K562 (cell line): ENCODE data around the gene RNF167. TPM values are rescaled to one million over a fixed set of nuclear protein-coding genes. Genes with fewer than 3 reads are reported as not detected.

ENCODE experiments used
- CREBBP ChIP-seq: IDR thresholded peaks from one replicate; pipeline ENCODE4 v1.6.1; 2012; ENCODE audit warnings: low read depth, mild to moderate bottlenecking, control low read depth, inconsistent platforms, low read length
- DIDO1 ChIP-seq: fragments of 450-650 bp; IDR thresholded peaks from 2 replicates; pipeline ENCODE4 v1.6.1; 2016; ENCODE audit warnings: low read depth, missing biosample characterization, missing genetic modification characterization
- HCFC1 ChIP-seq: IDR thresholded peaks from 2 replicates; pipeline ENCODE4 v1.6.1; 2012; ENCODE audit warnings: low read depth, low read length, improper control_type of control experiment
- HDAC8 ChIP-seq: fragments of 450-650 bp; IDR thresholded peaks from 2 replicates; pipeline ENCODE4 v1.6.1; 2016; ENCODE audit warnings: mild to moderate bottlenecking, missing genetic modification characterization, moderate library complexity, missing compliant biosample characterization
- HSF4 ChIP-seq: fragments of 250-450 bp; sonication (Bioruptor Pico); IDR thresholded peaks from 2 replicates; pipeline ENCODE4 v2.1.2; 2022; ENCODE audit warnings: mild to moderate bottlenecking, moderate library complexity, borderline replicate concordance
- LARP7 ChIP-seq: fragments of 450-650 bp; IDR thresholded peaks from 2 replicates; pipeline ENCODE4 v1.6.1; 2016
- MBD1 ChIP-seq: fragments of 250-450 bp; sonication (Bioruptor Pico); IDR thresholded peaks from 2 replicates; pipeline ENCODE4 v1.8.0; 2022; ENCODE audit warnings: inconsistent platforms
- MEF2D ChIP-seq: conservative IDR thresholded peaks from 2 replicates; pipeline ENCODE4 v1.6.1; 2016; ENCODE audit warnings: low read depth, missing genetic modification characterization, missing compliant biosample characterization
- NFXL1 ChIP-seq: fragments of 450-650 bp; formaldehyde crosslinking; IDR thresholded peaks from 2 replicates; pipeline ENCODE4 v1.4.0; 2021; ENCODE audit warnings: mild to moderate bottlenecking
- PCBP2 ChIP-seq: fragments of 200-400 bp; formaldehyde crosslinking; IDR thresholded peaks from 2 replicates; pipeline ENCODE4 v1.6.1; 2018; ENCODE audit warnings: low read length, low read depth, mild to moderate bottlenecking, moderate library complexity; ENCODE audit not compliant: poor library complexity, severe bottlenecking
- PHF20 ChIP-seq: fragments of 450-650 bp; IDR thresholded peaks from 2 replicates; pipeline ENCODE4 v1.6.1; 2018; ENCODE audit not compliant: partially characterized antibody
- RHOXF2B ChIP-seq: fragments of 250-450 bp; sonication (Bioruptor Pico); conservative IDR thresholded peaks from 2 replicates; pipeline ENCODE4 v1.5.1; 2021
- SAP30 ChIP-seq: fragments of 200-600 bp; sonication (generic); IDR thresholded peaks from 2 replicates; pipeline ENCODE4 v1.6.1; 2012; ENCODE audit warnings: borderline replicate concordance, low read depth, mild to moderate bottlenecking, moderate library complexity, low read length, control low read depth, inconsistent platforms; ENCODE audit not compliant: insufficient read depth, poor library complexity, severe bottlenecking
- SNIP1 ChIP-seq: fragments of 450-650 bp; IDR thresholded peaks from 2 replicates; pipeline ENCODE4 v1.7.1; 2017; ENCODE audit warnings: low read depth, mild to moderate bottlenecking
- TFE3 ChIP-seq: fragments of 450-650 bp; formaldehyde crosslinking; IDR thresholded peaks from 2 replicates; pipeline ENCODE4 v1.4.0; 2020; ENCODE audit warnings: mild to moderate bottlenecking, mixed read lengths
- TOE1 ChIP-seq, 2 experiments: fragments of 450-650 bp in 1 of 2; sonication (generic) in 1 of 2; formaldehyde crosslinking in 1 of 2; IDR thresholded peaks; 2 replicates each; pipeline versions ENCODE4 v1.7.1 to v1.8.0; 2016 to 2022; ENCODE audit warnings: borderline replicate concordance in 2 of 2, mild to moderate bottlenecking in 2 of 2, antibody characterized with exemption in 1 of 2, inconsistent platforms in 1 of 2, low read depth in 1 of 2, missing genetic modification reagents in 1 of 2, moderate library complexity in 1 of 2
- ZMIZ1 ChIP-seq, 2 experiments: fragments of 150-350 bp in 1 of 2; IDR thresholded peaks; 2 replicates each; pipeline ENCODE4 v1.6.1; 2012 to 2016; ENCODE audit warnings: low read depth in 2 of 2, low read length in 2 of 2, mild to moderate bottlenecking in 1 of 2, moderate library complexity in 1 of 2
- ZNF395 ChIP-seq: fragments of 200-800 bp; sonication (Bioruptor generic); IDR thresholded peaks from 2 replicates; pipeline ENCODE4 v1.6.1; 2017; ENCODE audit warnings: missing genetic modification characterization, missing compliant biosample characterization
- polyA plus RNA-seq, 8 experiments: library from polyadenylated mRNA; depleted of rRNA in 4 of 8; stranded (reverse) in 5 of 8; unstranded in 3 of 8; fragments of >200 nt; fragmentation: Nextera tagmentation in 2 of 8; fragmentation: Illumina TruSeq in 1 of 8; extraction: Ambion mirVana in 2 of 8; extraction: Trizol in 1 of 8; gene quantifications; 2 replicates each; pipeline versions ENCODE4 v1.2.1 to v1.2.3, GENCODE V29; 2011 to 2014; ENCODE audit warnings: inconsistent platforms in 1 of 8, missing spikeins in 1 of 8
- total RNA-seq, 7 experiments: library from RNA; depleted of rRNA in 6 of 7; stranded (reverse); fragments of >200 nt in 6 of 7; fragmentation: Illumina TruSeq in 2 of 7; extraction: Trizol in 2 of 7; gene quantifications; 2 replicates each; pipeline versions ENCODE4 v1.2.1 to v1.2.3, GENCODE V29; 2011 to 2021; ENCODE audit warnings: low replicate concordance in 1 of 7

RNF167 gene
- total and polyA plus RNA-seq, 9 of the 15 experiments (the other 6 are each of a cell fraction or from before 2014, with no cell fraction given): 16.5 to 143 (median 45.5) TPM

- peak; percentile 96 for TF ChIP-seq ZNF395 (CRISPR knock-in tag)
- no peak for TF ChIP-seq NFXL1 (CRISPR knock-in tag)
- peak; percentile 8; the same call in 1 of the 2 replicates for TF ChIP-seq HCFC1
- peak; percentile 40 for TF ChIP-seq PHF20
- peak; percentile 56; the same call in 1 of the 2 replicates for TF ChIP-seq DIDO1
- TF ChIP-seq SAP30: no peak
- no peak for TF ChIP-seq MEF2D (tag)
- TF ChIP-seq ZMIZ1 (IDR thresholded peaks at IDR 0.05; ENCODE audit: low read depth in 2 of 2, low read length in 2 of 2): peak in 1 of 2 experiments; percentile 32; a peak in 1 of 4 replicates
- TF ChIP-seq TFE3 (CRISPR knock-in tag): no peak
- TF ChIP-seq TOE1 (IDR thresholded peaks at IDR 0.05; ENCODE audit: borderline replicate concordance): no peak; the same call in 1 of the 2 replicates
- no peak for TF ChIP-seq TOE1 (CRISPR knock-in tag; IDR thresholded peaks at IDR 0.05; ENCODE audit: borderline replicate concordance, low read depth)
- TF ChIP-seq MBD1: no peak
- TF ChIP-seq CREBBP: no peak
- TF ChIP-seq HSF4: no peak
- TF ChIP-seq SNIP1: no peak
- no peak for TF ChIP-seq RHOXF2B (CRISPR knock-in tag)
- no peak for TF ChIP-seq LARP7
- TF ChIP-seq HDAC8 (tag): 0 out of 2 replicates have a peak, but pooled peaks have one; percentile 43
- no peak for TF ChIP-seq PCBP2
Observed at GRCh38 chr17:4939796-4940554, at the start of gene RNF167, which contains the start of gene SLC25A11 (continued).
